Measurements from ENCODE around the gene TANGO6. TPM values are rescaled to one million over a fixed set of nuclear protein-coding genes. Genes with fewer than 3 reads are reported as not detected.

Gene TANGO6
- total and polyA plus RNA-seq, 8 donors: 2.6 to 9.3 (median 6.3) TPM

GRCh38 chr16:69079697-69080096 lies 236.4 kb downstream of the TANGO6 start:
- Histone ChIP-seq H3K4me3 (no peak overlapping the region), H3K9me3 (no peaks in the 10 kb centered on the region), H3K27me3 (no peaks in the 10 kb centered on the region), H3K27ac (no peak overlapping the region), H3K4me1 (no peaks in the 10 kb centered on the region), H3K36me3 (no peaks in the 10 kb centered on the region)
- intact Hi-C loops (cut with DNase I): no loop called here
- FAIRE-seq: no peak
- ATAC-seq: no peak
- TF ChIP-seq CTCF (IDR thresholded peaks at IDR 0.05): no peak
- WGBS, 2 donors: 99 to 100% methylated on average over 2 of the region's 2 CpGs
- DNase-seq: no peak

- Histone ChIP-seq H3K4me3 (no peak overlapping the region), H3K36me3 (no peaks in the 10 kb centered on the region), H3K27me3 (no peaks in the 10 kb centered on the region), H3K4me1 (no peaks in the 10 kb centered on the region), H3K27ac (no peak overlapping the region), H3K9me3 (no peaks in the 10 kb centered on the region)
- no peak for TF ChIP-seq CTCF (IDR thresholded peaks at IDR 0.05)
- FAIRE-seq: no peak
- ATAC-seq: peak in 1 of 4 donors; percentile 48
- intact Hi-C loops (cut with DNase I): no loop called here
- DNase-seq: no peak
- 87 to 90% methylated on average over 16 of the region's 16 CpGs for WGBS, 2 donors
These were observed 240.1 kb downstream of the TANGO6 start for GRCh38 chr16:69083306-69083941.

GRCh38 chr16:69084289-69084688 lies 241.0 kb downstream of the TANGO6 start:
- FAIRE-seq: no peak
- intact Hi-C loops (cut with DNase I): no loop called here
- H3K4me3 ChIP-seq: no peak overlapping the region
- ATAC-seq: no peak
- no peaks in the 10 kb centered on the region for H3K36me3 ChIP-seq
- DNase-seq: no peak
- H3K27ac ChIP-seq: no peak overlapping the region
- TF ChIP-seq CTCF (IDR thresholded peaks at IDR 0.05): no peak
- H3K4me1 ChIP-seq: peaks cover 0 to 4% (median 0%) of the 10 kb centered on the region in 3 donors
- no peaks in the 10 kb centered on the region for H3K27me3 ChIP-seq
- 70 to 75% methylated on average over 2 of the region's 2 CpGs for WGBS, 2 donors
- no peaks in the 10 kb centered on the region for H3K9me3 ChIP-seq

DNA sequence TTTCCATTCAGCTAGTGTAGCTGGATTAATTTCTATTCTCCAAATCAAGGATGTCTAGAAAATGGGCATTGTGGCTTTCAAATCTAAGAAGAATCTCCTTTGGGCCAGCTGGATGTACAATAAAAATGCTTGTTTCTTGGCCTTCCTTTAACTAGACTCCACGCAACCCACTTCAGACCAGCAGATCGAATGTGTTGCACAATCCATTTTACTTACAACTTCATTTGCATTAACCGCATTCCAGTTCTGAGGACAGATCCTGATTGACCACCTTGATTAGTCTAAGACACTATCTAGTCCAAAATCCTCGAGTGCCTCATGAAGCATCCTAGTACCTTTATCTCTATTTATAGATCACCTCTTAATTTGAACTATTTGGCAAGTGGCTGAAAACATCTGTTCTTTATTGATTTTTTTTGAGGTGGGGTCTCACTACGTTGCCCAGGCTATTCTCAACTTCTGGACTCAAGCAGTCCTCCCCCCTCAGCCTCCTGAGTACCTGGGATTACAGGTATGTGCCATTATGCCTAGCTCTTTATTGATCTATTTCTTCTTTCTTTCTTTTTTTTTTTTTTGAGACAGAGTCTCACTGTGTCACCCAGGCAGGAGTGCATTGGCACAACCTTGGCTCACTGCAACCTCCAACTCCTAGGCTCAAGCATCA lies 241.8 kb downstream of the TANGO6 start:
- no peak for FAIRE-seq
- ATAC-seq: no peak
- 82% methylated on average over 5 of the region's 5 CpGs for WGBS, 2 donors
- intact Hi-C loops (cut with DNase I): no loop called here
- no peak for TF ChIP-seq CTCF (IDR thresholded peaks at IDR 0.05)
- H3K9me3 ChIP-seq: no peaks in the 10 kb centered on the region
- H3K4me1 ChIP-seq: peaks cover 0 to 13% (median 0%) of the 10 kb centered on the region in 3 donors
- no peaks in the 10 kb centered on the region for H3K36me3 ChIP-seq
- H3K27me3 ChIP-seq: no peaks in the 10 kb centered on the region
- H3K4me3 ChIP-seq: no peak overlapping the region
- no peak overlapping the region for H3K27ac ChIP-seq
- DNase-seq: no peak

DNA sequence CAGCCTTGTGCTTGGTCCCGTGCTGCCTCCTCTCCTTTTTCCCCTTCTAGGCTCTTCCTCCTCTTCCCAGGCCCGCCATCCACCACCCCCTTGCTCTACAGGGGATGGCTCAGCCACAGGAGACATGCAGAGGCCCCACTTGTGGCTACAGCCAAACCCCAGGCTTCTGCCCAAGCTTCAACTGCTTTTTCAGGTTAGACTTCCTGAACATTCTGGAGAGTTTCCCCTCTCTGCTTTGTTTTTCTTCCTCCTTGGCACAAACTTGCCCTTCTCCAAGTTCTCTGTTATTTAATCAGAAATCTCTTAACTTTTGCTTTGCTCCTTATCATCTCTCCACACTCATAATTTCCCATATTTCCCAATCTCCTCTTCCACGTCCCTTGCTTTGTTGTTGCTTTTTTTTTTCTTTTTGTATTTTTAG lies 243.8 kb downstream of the TANGO6 start:
- peak in 2 of 4 donors; percentile 6 to 43 for ATAC-seq
- peak overlapping the region in 1 of 4 donors; percentile 13 for H3K27ac ChIP-seq

More for the DNA sequence above, 243.8 kb downstream of the TANGO6 start:
- intact Hi-C loops (cut with DNase I): no loop called here
- peaks cover 0 to 14% (median 0%) of the 10 kb centered on the region in 3 donors for H3K4me1 ChIP-seq
- no peaks in the 10 kb centered on the region for H3K36me3 ChIP-seq
- TF ChIP-seq CTCF (IDR thresholded peaks at IDR 0.05): no peak
- FAIRE-seq (no peak), DNase-seq (no peak)
- 83 to 91% methylated on average over 3 of the region's 3 CpGs for WGBS, 2 donors
- no peak overlapping the region for H3K4me3 ChIP-seq
- no peaks in the 10 kb centered on the region for H3K9me3 ChIP-seq
- H3K27me3 ChIP-seq: no peaks in the 10 kb centered on the region

Measured in pancreas (tissue), 10 donors.